HG03565 (cell line): ENCODE results near the gene CTDSPL.

Experiments
- ATAC-seq: cut with Tn5 transposase; IDR thresholded peaks from one replicate; pipeline ENCODE4 v1.9.1; 2021; ENCODE audit warnings: mild to moderate bottlenecking, moderate library complexity; ENCODE audit not compliant: unreplicated experiment

CTDSPL gene

GRCh38 chr3:37940242-37940908 is 78.7 kb downstream of the CTDSPL start:
- ATAC-seq, result no peak

- ATAC-seq, result no peak
Measured at GRCh38 chr3:37941608-37942508, 80.2 kb downstream of the CTDSPL start.

GRCh38 chr3:37942646-37943045 is 81.0 kb downstream of the CTDSPL start:
- no peak for ATAC-seq

- no peak for ATAC-seq
Measured at GRCh38 chr3:37943126-37943525, 81.4 kb downstream of the CTDSPL start.

GRCh38 chr3:37943631-37944314 is 82.1 kb downstream of the CTDSPL start:
- ATAC-seq, result no peak

GRCh38 chr3:37944391-37944842 is 82.7 kb downstream of the CTDSPL start:
- no peak for ATAC-seq

GRCh38 chr3:37945156-37945806 is 83.6 kb downstream of the CTDSPL start:
- ATAC-seq, result no peak

- no peak for ATAC-seq
Measured at GRCh38 chr3:37945807-37946530, 84.3 kb downstream of the CTDSPL start.

GRCh38 chr3:37946531-37946889 is 84.8 kb downstream of the CTDSPL start:
- ATAC-seq, result no peak

- ATAC-seq, result no peak
Measured at GRCh38 chr3:37949866-37950265, 88.2 kb downstream of the CTDSPL start.

- ATAC-seq, result no peak
Measured at GRCh38 chr3:37952564-37952963, 90.9 kb downstream of the CTDSPL start.

GRCh38 chr3:37953226-37953625 is 91.5 kb downstream of the CTDSPL start:
- no peak for ATAC-seq

- no peak for ATAC-seq
Measured at GRCh38 chr3:37953707-37954394, 92.2 kb downstream of the CTDSPL start.

GRCh38 chr3:37954881-37955280 is 93.2 kb downstream of the CTDSPL start:
- no peak for ATAC-seq

GRCh38 chr3:37955918-37956707 is 94.4 kb downstream of the CTDSPL start:
- no peak for ATAC-seq

- ATAC-seq, result no peak
Measured at GRCh38 chr3:37956723-37957538, 95.3 kb downstream of the CTDSPL start.

- ATAC-seq, result no peak
Measured at GRCh38 chr3:37957539-37957936, 95.9 kb downstream of the CTDSPL start.
